Activated CD4-positive, alpha-beta T cell treated with anti-CD3 and anti-CD28 coated beads, Interleukin-2, amount 50 U/mL, for 48 hours (primary cell): ENCODE results near the gene GPSM1.

ENCODE experiments used
- DNase-seq, 2 experiments: peaks; one replicate each; pipeline ENCODE4 v3.0.0-alpha.2; 2020

The GPSM1 gene

DNA sequence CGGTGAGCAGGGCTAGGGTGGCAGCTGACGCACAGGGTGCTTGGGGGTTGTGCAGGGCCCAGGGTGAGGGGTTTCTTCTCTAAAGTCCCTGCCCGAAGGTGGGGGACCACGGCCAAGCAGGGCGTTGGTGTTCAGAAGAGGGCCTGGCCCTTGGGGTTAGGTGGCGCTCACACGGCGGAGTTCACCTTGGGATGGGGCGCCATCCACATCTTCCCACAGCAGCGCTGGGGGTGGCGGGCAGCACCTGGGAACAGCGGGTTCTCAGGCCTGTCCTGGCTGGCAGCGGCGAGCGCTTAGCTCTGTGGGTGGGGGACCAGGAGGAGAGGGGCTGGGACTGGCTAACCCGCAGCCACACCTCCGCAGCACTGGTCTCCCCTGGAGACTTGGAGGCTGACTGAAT lies 6.1 kb downstream of the GPSM1 start:
- DNase-seq: no peak

DNA sequence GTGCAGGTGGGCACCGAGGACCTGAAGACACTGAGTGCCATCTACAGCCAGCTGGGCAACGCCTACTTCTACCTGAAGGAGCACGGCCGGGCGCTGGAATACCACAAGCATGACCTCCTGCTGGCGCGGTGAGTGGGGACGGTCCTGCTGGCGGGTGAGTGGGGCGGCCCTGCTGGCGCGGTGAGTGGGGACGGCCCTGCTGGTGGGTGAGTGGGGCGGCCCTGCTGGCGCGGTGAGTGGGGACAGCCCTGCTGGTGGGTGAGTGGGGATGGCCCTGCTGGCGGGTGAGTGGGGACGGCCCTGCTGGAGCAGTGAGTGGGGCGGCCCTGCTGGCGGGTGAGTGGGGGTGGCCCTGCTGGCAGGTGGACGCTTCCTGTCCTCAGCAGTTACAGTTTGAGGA lies 7.2 kb downstream of the GPSM1 start:
- no peak for DNase-seq

DNA sequence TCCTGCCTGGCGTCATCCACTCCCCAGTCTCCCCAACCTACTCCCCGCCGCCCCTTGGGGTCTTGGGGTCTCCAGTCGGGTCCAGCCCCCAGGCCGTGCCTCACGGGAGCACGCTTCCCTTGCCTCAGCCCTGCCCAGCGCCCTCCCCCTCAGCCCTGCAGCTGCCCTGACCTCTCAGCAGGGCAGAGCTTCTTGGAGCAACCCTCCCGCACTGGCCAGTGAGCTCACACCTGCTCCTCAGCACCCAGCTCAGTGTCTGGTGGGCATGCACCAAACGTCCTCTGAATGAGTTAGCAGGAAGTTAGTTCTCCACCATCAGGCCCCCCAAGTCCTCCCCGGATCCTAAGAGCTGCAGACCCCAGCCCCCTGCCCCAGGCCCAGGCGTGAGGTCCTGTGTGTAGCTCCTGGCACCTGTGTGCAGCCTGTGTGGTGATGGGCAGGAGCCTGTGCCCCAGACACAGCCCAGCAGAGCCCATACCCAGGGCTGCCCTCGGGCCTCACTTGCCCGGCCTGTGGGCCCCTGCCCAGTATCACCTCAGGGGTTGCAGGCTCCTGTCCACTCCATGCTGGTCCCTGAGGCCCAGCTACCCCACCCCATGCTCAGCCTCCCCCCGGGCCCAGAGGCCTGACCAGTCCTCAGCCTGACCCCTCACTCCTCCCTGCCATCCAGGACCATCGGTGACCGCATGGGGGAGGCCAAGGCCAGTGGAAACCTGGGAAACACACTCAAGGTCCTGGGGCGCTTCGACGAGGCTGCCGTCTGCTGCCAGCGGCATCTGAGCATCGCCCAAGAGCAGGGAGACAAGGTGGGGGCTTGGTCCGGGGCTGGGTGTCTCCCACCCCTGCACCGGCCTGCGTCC lies 8.2 kb downstream of the GPSM1 start:
- no peak for DNase-seq

GRCh38 chr9:136336156-136336870 lies 9.0 kb downstream of the GPSM1 start:
- DNase-seq: no peak

DNA sequence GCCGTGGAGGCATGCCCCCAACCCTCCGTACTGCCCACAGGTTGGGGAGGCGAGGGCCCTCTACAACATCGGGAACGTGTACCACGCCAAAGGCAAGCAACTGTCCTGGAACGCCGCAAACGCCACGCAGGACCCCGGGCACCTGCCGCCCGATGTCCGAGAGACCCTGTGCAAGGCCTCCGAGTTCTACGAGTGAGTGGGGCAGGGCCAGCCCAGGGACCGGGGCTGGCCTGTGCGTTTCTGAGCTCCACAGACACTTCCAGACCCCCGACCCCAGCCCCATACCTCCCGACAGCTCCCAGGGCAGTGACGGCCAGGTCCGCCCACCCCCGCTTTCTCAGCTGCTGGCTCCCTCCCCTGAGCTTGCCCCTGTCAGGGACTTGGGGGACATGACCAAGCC lies 9.5 kb downstream of the GPSM1 start:
- DNase-seq: no peak

- DNase-seq: no peak
Measured at GRCh38 chr9:136337416-136338395, 10.4 kb downstream of the GPSM1 start.

DNA sequence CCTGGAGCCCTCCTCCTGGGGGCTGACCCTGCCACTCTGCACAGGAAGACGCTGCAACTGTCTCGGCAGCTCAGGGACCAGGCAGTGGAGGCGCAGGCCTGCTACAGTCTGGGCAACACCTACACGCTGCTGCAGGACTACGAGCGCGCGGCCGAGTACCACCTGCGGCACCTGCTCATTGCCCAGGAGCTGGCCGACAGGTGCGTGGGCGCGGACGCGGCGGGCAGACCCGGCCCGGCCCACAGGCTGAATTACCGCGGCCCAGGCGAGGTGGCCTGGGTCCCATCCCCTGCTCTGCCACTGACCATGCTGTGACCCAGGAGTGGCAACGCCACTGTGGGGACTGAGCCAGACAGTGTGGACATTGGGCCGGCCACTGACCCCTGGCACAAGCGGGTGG lies 11.2 kb downstream of the GPSM1 start:
- DNase-seq: no peak

DNA sequence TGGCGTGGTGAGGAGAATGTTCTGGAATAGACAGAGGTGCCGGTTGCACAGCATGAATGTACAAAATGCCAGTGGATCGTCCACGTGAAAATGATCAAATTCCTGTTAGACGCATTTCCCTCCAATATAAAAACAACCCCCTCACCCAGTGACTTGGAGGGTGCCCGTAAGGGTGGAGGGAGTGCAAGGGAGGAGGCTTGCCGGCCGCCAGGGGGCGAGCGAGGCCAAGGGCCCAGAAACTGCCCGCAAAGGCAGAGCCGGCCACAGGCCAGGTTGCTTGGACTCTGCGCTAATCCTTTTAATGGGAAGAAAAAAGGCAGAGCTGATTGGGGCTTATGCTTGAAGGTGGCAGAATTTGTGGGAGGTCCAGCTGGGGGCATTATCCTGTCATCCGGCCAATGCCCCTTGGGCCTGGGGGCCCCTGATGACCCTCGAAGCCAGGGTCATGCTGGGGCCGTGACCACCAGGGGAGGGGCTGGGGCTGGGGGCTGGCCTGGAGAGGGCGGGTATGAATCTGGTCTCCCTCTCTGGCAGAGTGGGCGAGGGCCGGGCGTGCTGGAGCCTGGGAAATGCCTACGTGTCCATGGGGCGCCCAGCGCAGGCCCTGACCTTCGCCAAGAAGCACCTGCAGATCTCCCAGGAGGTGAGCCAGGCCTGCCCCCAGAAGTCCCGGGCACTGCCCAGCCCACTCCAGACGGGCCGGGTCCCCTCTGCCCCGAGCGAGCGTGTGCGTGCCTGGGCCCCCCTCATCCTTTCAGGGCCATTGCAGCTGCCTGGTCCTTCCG lies 12.0 kb downstream of the GPSM1 start:
- peak; percentile 46 to 48 for DNase-seq

DNA sequence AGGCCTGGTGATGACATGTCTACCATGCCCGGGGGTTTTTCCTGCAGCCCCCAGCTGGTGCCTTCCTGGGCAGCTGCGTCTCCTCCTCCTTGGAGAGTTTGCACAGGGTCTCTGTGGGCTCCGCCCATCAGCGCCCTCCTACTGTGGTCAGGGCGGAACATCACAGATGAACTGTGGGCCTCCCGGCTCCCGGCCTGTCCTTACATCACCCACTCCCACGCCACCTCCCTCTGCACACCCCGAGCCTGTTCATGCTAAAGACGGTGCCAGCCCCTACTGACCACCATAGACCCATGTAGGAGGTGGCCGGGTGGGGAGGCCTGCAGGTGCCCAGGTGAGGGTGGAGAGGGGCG lies 12.6 kb downstream of the GPSM1 start:
- no peak for DNase-seq

DNA sequence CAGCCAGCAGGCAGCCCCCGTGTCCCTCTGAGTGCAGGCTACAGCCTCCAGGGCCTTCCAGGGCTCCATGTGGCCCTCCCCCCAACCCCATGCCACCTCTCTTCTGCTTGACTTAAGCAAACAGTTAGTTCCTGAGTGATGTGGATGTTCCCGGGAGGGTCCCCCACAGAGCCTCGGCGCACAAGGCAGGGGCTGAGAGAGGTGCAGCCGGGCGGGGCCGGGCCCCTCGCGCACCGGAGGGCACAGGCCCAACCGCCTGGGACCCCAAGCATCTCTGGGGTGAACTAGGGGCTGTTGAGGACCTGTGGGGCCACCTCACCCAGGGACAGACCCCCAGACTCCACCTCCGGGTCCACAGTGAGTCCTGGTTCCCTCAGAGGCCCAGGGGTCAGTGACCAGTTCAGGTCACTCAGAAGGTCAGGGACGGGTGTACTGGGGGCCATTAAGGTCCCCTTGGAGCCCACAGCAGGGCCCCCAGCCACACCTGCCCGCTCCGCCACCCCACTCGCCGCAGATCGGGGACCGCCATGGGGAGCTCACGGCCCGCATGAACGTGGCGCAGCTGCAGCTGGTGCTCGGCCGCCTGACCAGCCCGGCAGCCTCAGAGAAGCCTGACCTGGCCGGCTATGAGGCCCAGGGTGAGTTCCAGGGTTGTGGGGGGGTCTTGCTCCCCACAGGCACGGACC lies 13.2 kb downstream of the GPSM1 start:
- DNase-seq: no peak

- no peak for DNase-seq
Measured at GRCh38 chr9:136341042-136341655, 13.8 kb downstream of the GPSM1 start.

GRCh38 chr9:136341769-136342168 lies 14.4 kb downstream of the GPSM1 start:
- DNase-seq: no peak

GRCh38 chr9:136342181-136343120 lies 15.1 kb downstream of the GPSM1 start:
- DNase-seq: peak; percentile 71 to 73

DNA sequence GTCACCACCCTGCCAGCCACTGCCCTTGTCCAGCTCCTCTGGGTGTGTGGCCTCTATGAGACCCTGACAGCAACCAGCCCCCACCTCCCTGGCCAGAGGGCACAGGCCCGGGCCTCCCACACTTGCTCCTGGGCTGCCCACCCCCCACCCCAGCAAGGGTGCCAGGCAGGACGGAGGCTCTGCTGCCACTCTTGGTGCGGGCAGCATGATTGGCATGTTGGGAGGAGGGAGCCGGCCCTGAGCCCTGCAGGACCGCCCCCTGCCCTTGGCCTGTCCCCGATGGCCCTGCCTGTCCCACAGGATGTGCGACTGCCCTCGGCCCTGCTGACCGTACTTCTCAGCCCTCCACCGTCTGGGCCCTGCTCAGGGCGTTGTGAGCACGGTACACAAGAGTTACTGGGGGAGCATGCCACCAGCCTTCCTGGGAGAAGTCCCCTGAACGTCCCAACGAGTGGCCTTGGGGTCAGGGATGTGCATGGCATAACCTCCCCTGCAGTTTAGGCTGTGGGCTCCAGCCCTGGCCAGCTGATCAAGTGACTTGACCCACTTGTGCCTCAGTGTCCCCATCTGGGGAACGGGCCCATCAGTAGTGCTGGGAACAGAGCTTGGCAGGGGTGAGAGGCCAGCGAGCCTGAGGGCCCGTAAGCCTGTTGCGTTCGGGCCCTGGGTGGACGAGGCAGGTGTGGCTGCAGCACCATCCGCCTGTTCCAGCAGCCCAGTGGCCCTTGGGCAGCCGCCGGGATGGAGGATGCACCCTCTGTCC lies 16.0 kb downstream of the GPSM1 start:
- no peak for DNase-seq

- no peak for DNase-seq
Measured at GRCh38 chr9:136343884-136344269, 16.5 kb downstream of the GPSM1 start.

- no peak for DNase-seq
Measured at GRCh38 chr9:136344544-136345280, 17.4 kb downstream of the GPSM1 start.

DNA sequence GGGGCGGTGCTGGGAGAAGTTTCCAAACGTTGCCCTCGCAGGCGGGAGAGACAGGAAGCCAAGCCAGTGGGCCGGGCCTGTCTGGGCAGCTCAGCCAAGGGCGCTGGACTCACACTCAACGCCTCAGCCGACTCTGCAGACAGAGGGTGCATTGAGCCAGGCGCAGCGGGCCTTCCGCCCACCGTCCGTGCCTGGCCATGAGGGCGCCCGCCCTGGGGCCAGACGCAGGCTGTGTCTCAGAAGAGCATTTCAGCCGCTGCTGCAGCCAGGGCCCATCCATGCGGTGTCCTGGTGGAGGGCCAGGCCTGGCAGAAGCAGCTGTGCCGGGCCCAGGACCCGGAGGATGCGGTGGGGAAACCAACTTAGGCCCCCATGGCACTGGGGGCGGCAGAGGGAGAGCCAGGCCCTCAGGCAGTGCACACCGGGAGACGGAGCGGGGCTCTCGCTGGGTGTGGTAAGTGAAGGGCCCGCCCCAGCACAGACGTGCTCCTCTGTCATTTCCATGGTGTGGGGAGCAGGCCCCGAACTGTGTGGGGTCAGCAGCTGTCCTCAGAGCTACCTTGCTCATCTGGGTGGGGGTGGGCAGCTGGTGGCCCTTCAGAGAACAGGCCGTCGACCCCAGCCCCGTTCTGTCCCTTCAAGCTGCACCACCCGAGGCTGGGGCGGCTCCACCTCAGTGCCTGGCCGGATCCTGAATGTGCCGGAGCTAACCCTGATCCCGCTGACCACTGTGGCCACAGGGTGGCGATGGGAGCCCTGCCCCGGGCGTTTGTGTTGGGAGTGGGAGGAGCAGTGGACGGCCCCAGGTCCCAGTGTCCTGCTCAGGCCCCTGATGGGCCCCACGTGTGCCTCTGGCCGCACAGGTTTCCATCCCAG lies 18.2 kb downstream of the GPSM1 start:
- DNase-seq: no peak

DNA sequence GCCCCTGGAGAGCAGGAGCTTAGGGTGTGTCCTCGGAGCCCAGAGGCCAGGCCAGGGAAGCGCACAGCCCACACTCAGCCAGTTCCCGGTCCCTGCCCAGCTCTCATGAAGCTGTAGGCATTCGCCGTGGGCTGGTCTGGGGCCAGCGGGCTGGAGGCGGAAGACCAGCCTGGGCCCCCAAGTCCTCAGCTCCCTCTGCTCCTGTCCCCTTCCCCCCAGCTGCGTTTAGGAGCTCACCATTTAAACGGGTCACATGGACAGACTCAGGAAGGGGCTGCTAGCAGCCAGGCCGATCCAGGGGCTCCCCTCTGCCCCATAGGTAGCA lies 18.8 kb downstream of the GPSM1 start:
- no peak for DNase-seq
